ENCODE measurements around the gene ZDBF2. TPM values are rescaled to one million over a fixed set of nuclear protein-coding genes. Genes with fewer than 3 reads are reported as not detected.
"Not testable (repeated sequence)": the region's sequence is repeated elsewhere in the genome, so short reads cannot be mapped to it uniquely, and the experiment has no call there.

ZDBF2 gene
- total RNA-seq, 6 donors from 2014 or later, result 2.2 to 11.7 (median 6.2) TPM

- Histone ChIP-seq H3K36me3 (no peaks in the 10 kb centered on the region), H3K4me3 (no peak overlapping the region), H3K9me3 (peaks cover 0 to 3% (median 0%) of the 10 kb centered on the region in 4 donors), H3K27me3 (no peaks in the 10 kb centered on the region), H3K27ac (no peak overlapping the region), H3K4me1 (no peaks in the 10 kb centered on the region)
- ATAC-seq (ENCODE audit: low FRiP score in 2 of 2) (no peak), DNase-seq (no peak)
- WGBS, 2 donors, result 50% methylated on average over 1 of the region's 1 CpG
- TF ChIP-seq POLR2A (IDR thresholded peaks at IDR 0.05), result no peak
- no peak for TF ChIP-seq POLR2AphosphoS5 (IDR thresholded peaks at IDR 0.05)
- TF ChIP-seq, protein P1, sequence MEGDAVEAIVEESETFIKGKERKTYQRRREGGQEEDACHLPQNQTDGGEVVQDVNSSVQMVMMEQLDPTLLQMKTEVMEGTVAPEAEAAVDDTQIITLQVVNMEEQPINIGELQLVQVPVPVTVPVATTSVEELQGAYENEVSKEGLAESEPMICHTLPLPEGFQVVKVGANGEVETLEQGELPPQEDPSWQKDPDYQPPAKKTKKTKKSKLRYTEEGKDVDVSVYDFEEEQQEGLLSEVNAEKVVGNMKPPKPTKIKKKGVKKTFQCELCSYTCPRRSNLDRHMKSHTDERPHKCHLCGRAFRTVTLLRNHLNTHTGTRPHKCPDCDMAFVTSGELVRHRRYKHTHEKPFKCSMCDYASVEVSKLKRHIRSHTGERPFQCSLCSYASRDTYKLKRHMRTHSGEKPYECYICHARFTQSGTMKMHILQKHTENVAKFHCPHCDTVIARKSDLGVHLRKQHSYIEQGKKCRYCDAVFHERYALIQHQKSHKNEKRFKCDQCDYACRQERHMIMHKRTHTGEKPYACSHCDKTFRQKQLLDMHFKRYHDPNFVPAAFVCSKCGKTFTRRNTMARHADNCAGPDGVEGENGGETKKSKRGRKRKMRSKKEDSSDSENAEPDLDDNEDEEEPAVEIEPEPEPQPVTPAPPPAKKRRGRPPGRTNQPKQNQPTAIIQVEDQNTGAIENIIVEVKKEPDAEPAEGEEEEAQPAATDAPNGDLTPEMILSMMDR (IDR thresholded peaks at IDR 0.05), result no peak
- TF ChIP-seq EP300 (IDR thresholded peaks at IDR 0.05), result no peak
Measured at GRCh38 chr2:206353685-206354084, 79.2 kb downstream of the ZDBF2 start.

DNA sequence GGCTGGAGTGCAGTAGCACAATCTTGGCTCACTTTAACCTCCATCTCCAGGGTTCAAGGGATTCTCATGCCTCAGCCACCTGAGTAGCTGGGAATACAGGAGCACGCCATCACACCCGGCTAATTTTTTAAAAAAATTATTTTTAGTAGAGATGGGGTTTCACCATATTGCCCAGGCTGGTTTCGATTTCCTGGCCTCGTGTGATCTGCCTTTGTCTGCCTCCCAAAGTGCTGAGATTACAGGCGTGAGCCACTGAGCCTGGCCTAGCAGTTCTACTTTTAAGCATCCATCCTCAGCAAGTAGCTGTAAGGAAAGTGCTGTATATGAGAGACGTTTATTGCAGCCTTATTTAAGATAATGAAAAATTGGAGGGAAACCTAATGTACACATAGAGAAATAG is 79.7 kb downstream of the ZDBF2 start:
- Histone ChIP-seq H3K27ac (no peak overlapping the region), H3K9me3 (peaks cover 0 to 3% (median 0%) of the 10 kb centered on the region in 4 donors), H3K4me3 (no peak overlapping the region), H3K4me1 (no peaks in the 10 kb centered on the region), H3K27me3 (no peaks in the 10 kb centered on the region), H3K36me3 (no peaks in the 10 kb centered on the region)
- DNase-seq (no peak), ATAC-seq (ENCODE audit: low FRiP score in 2 of 2) (no peak)
- 80 to 84% methylated on average over 6 of the region's 6 CpGs for WGBS, 2 donors
- TF ChIP-seq POLR2A (IDR thresholded peaks at IDR 0.05) (no peak), EP300 (IDR thresholded peaks at IDR 0.05) (no peak), POLR2AphosphoS5 (IDR thresholded peaks at IDR 0.05) (no peak)
- TF ChIP-seq, protein P1 (IDR thresholded peaks at IDR 0.05), result no peak

GRCh38 chr2:206356840-206357239 is 82.4 kb downstream of the ZDBF2 start:
- H3K9me3 ChIP-seq; ATAC-seq (ENCODE audit: low FRiP score in 2 of 2); H3K36me3 ChIP-seq; H3K4me3 ChIP-seq; H3K27ac ChIP-seq; H3K27me3 ChIP-seq; H3K4me1 ChIP-seq: not testable (repeated sequence)
- peak in 1 of 2 donors; percentile 52 for DNase-seq
- 93% methylated on average over 5 of the region's 29 CpGs; no CpG with 5 or more reads in 1 of the 2 donors for WGBS, 2 donors

GRCh38 chr2:206360840-206361239 is 86.4 kb downstream of the ZDBF2 start:
- H3K4me1 ChIP-seq; H3K4me3 ChIP-seq; DNase-seq; H3K9me3 ChIP-seq; H3K36me3 ChIP-seq; H3K27me3 ChIP-seq; ATAC-seq (ENCODE audit: low FRiP score in 2 of 2); H3K27ac ChIP-seq: not testable (repeated sequence)
- WGBS, 2 donors, result 88 to 94% methylated on average over 5 of the region's 5 CpGs

DNA sequence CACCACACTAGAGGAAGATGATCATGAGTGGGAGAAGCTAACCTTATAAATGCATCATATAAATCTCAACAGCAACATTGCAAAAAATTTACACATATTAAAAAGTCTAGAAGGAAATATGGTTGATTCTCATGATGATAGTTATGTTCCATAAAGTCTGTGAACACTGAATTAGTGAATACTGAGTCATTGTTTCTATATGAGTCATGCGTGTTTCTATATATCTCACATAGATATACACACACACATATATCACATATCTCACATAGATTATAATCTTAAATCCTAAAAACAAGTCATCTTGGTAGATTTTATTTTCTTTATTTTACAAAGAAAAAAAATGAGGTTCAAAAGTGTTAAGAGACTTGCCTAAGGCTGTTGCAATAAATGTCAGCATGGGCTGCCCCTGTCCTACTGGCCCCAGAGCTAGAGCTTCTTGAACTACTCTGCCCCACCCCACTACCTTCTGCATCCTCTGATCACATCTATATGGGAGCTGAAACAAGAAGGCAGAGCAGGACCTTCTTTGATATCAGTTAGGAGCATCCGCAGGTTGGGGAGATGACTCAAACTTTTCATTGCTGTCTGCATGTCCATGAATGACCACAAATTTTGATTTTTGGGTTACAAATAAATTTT is 87.1 kb downstream of the ZDBF2 start:
- no peaks in the 10 kb centered on the region for H3K27me3 ChIP-seq
- WGBS, 2 donors, result 91% methylated on average over 2 of the region's 2 CpGs
- no peak overlapping the region for H3K27ac ChIP-seq
- H3K4me3 ChIP-seq, result no peak overlapping the region
- H3K4me1 ChIP-seq, result no peaks in the 10 kb centered on the region
- ATAC-seq (ENCODE audit: low FRiP score in 2 of 2), result no peak
- H3K9me3 ChIP-seq, result no peaks in the 10 kb centered on the region
- no peaks in the 10 kb centered on the region for H3K36me3 ChIP-seq
- TF ChIP-seq, protein P1 (IDR thresholded peaks at IDR 0.05), result no peak
- TF ChIP-seq POLR2A (IDR thresholded peaks at IDR 0.05) (no peak), POLR2AphosphoS5 (IDR thresholded peaks at IDR 0.05) (no peak), EP300 (IDR thresholded peaks at IDR 0.05) (no peak)
- DNase-seq, result no peak

Small RNA genes within 50 kb of the gene (small RNA-seq; reads per million reads assigned to genes)
- gene HMGN1P6 (0 reads per million in 4 donors), gene RN7SKP260 (0 reads per million in 4 donors)

Other genes with a start within 250 kb of the ZDBF2 start
- gene INO80D, start 188.5 kb upstream of the ZDBF2 start, total RNA-seq, result 10 to 100 TPM; 13.0 to 50.3 (median 21.9) TPM
- gene NDUFS1, start 115.2 kb upstream of the ZDBF2 start, total RNA-seq, result 10 to 100 TPM; 27.9 to 64.0 (median 55.7) TPM
- gene EEF1B2, start 114.8 kb upstream of the ZDBF2 start, total RNA-seq, result 100 to 1,000 TPM; 100 to 438 (median 260) TPM
- 1 to 10 TPM in 2 of 6 donors, under 1 TPM in 3, not detected in 1; 0.15 to 3.5 (median 0.89) TPM for gene ADAM23, start 168.9 kb downstream of the ZDBF2 start, total RNA-seq

All from upper lobe of left lung (tissue), 6 donors.